B cell (primary cell): ENCODE data around the gene ATRAID. TPM values are rescaled to one million over a fixed set of nuclear protein-coding genes. Genes with fewer than 3 reads are reported as not detected.

ENCODE experiments used
- ATAC-seq: fragments of 200-7000 bp; cut with Tn5 transposase; one replicate; pipeline ENCODE4 v1.10.0; 2021; ENCODE audit warnings: low read depth, mild to moderate bottlenecking, moderate number of reproducible peaks, moderate library complexity
- CTCF ChIA-PET: fragments of 350-600 bp; sonication (Branson Sonifier 250); formaldehyde crosslinking; loops from one replicate; lab custom pipeline; 2021; ENCODE audit warnings: antibody characterized with exemption, inconsistent platforms; lab: Charles Lee
- POLR2A ChIA-PET: fragments of 350-600 bp; sonication (Branson Sonifier 250); formaldehyde crosslinking; loops from one replicate; lab custom pipeline; 2021; ENCODE audit warnings: antibody characterized with exemption; lab: Charles Lee
- DNase-seq: peaks from one replicate; pipeline ENCODE4 v3.0.0; 2013
- H2AFZ ChIP-seq: 2 replicates; pipeline ENCODE4 v1.6.1; 2012; ENCODE audit warnings: mild to moderate bottlenecking, low read depth, low read length; ENCODE audit not compliant: insufficient read depth, poor library complexity, severe bottlenecking
- H3K27ac ChIP-seq, 2 donors: 1 replicate in 1 of 2; 2 replicates in 1 of 2; pipeline ENCODE4 v1.5.1; 2012 to 2013; ENCODE audit warnings: low read length in 2 of 2, mild to moderate bottlenecking in 2 of 2, moderate library complexity in 1 of 2
- H3K27me3 ChIP-seq, 4 experiments: fragments of 200-600 bp in 1 of 4; sonication (generic) in 1 of 4; replicated peaks in 1 of 4; 1 replicate in 2 of 4; 2 replicates in 2 of 4; pipeline versions ENCODE4 v1.6.1 to v1.7.0; 2013 to 2016; ENCODE audit warnings: low read length in 3 of 4, mild to moderate bottlenecking in 2 of 4, mixed read lengths in 1 of 4, moderate library complexity in 1 of 4; ENCODE audit not compliant: insufficient read depth in 4 of 4, control insufficient read depth in 3 of 4; ENCODE audit errors: control extremely low read depth in 1 of 4
- H3K36me3 ChIP-seq, 2 experiments: replicated peaks in 1 of 2; 1 replicate in 1 of 2; 2 replicates in 1 of 2; pipeline versions ENCODE4 v1.6.1 to v1.7.1; 2013; ENCODE audit warnings: low read length in 1 of 2; ENCODE audit not compliant: insufficient read depth in 2 of 2, control insufficient read depth in 1 of 2; ENCODE audit errors: control extremely low read depth in 1 of 2, extremely low read depth in 1 of 2
- H3K4me1 ChIP-seq, 2 donors: fragments of 200-600 bp in 1 of 2; sonication (generic) in 1 of 2; 1 replicate in 1 of 2; 2 replicates in 1 of 2; pipeline versions ENCODE4 v1.5.1 to v1.6.1; 2013 to 2017; ENCODE audit warnings: low read length in 2 of 2; ENCODE audit not compliant: control insufficient read depth in 2 of 2, insufficient read depth in 2 of 2
- H3K4me2 ChIP-seq: replicated peaks from 2 replicates; pipeline ENCODE3; 2012; ENCODE audit warnings: mild to moderate bottlenecking, low read depth, low read length; ENCODE audit not compliant: poor library complexity, severe bottlenecking
- H3K4me3 ChIP-seq, 5 experiments: fragments of 200-600 bp in 1 of 5; sonication (generic) in 1 of 5; 1 replicate in 3 of 5; 2 replicates in 2 of 5; pipeline versions ENCODE4 v1.5.1 to v1.7.0; 2011 to 2016; ENCODE audit warnings: low read length in 4 of 5, mild to moderate bottlenecking in 4 of 5, low read depth in 2 of 5, control low read depth in 1 of 5, moderate library complexity in 1 of 5; ENCODE audit not compliant: insufficient read depth in 1 of 5; ENCODE audit errors: control extremely low read depth in 1 of 5, extremely low read depth in 1 of 5
- H3K79me2 ChIP-seq: fragments of 200-600 bp; sonication (generic); one replicate; pipeline ENCODE4 v1.6.0; 2016; ENCODE audit warnings: low read length; ENCODE audit not compliant: control insufficient read depth, insufficient read depth
- H3K9ac ChIP-seq: fragments of 200-600 bp; sonication (generic); 2 replicates; pipeline ENCODE4 v1.6.1; 2017; ENCODE audit warnings: mild to moderate bottlenecking, low read length, moderate library complexity
- H3K9me3 ChIP-seq, 3 donors: one replicate each; pipeline versions ENCODE4 v1.6.1 to v1.7.1; 2013; ENCODE audit warnings: low read length in 2 of 3; ENCODE audit not compliant: control insufficient read depth in 2 of 3, insufficient read depth in 1 of 3; ENCODE audit errors: control extremely low read depth in 1 of 3
- H4K20me1 ChIP-seq: 2 replicates; pipeline ENCODE4 v1.6.0; 2012; ENCODE audit warnings: mild to moderate bottlenecking, low read length; ENCODE audit not compliant: insufficient read depth, control insufficient read depth, poor library complexity, severe bottlenecking
- H3K27ac Mint-ChIP-seq: one replicate; pipeline ENCODE4 v1.8.0; 2021; ENCODE audit warnings: mixed read lengths
- H3K27me3 Mint-ChIP-seq: one replicate; pipeline ENCODE4 v1.8.0; 2021; ENCODE audit warnings: mixed read lengths
- H3K4me1 Mint-ChIP-seq: one replicate; pipeline ENCODE4 v1.8.0; 2021; ENCODE audit warnings: mixed read lengths
- H3K4me3 Mint-ChIP-seq: one replicate; pipeline ENCODE4 v1.8.0; 2021; ENCODE audit warnings: mixed read lengths
- H3K9me3 Mint-ChIP-seq: one replicate; pipeline ENCODE4 v1.8.0; 2022; ENCODE audit warnings: mixed read lengths; ENCODE audit not compliant: insufficient read depth
- EZH2 ChIP-seq: IDR thresholded peaks from 2 replicates; pipeline ENCODE4 v1.6.1; 2012; ENCODE audit warnings: borderline replicate concordance, low read depth, mild to moderate bottlenecking, moderate library complexity, low read length; ENCODE audit not compliant: insufficient read depth, poor library complexity, severe bottlenecking
- WGBS: methylation state at CpG from one replicate; pipeline ENCODE4 v1.1.5; 2013; ENCODE audit warnings: missing lambda C conversion rate; ENCODE audit not compliant: insufficient coverage; 5-methylcytosine and 5-hydroxymethylcytosine counted together
- intact Hi-C: fragments of 100-400 bp; cut with micrococcal nuclease; formaldehyde crosslinking; loops from one replicate; pipeline ENCODE4 v1.10.0; 2022
- polyA plus RNA-seq: library from polyadenylated mRNA; depleted of rRNA; stranded (reverse); fragments of >200 nt; gene quantifications from 2 replicates; pipeline ENCODE4 v1.2.3, GENCODE V29; 2012
- total RNA-seq, 2 donors: library from RNA; stranded (reverse); fragments of 120-200 nt in 1 of 2; gene quantifications; 1 replicate in 1 of 2; 2 replicates in 1 of 2; pipeline versions ENCODE4 v1.2.3 to v1.2.4, GENCODE V29; 2013 to 2022
- TF ChIP-seq, protein P1 (sequence below): fragments of 200-600 bp; IDR thresholded peaks from one replicate; pipeline ENCODE4 v1.8.0; 2022; ENCODE audit warnings: antibody characterized with exemption, mild to moderate bottlenecking

ATRAID gene
- total and polyA plus RNA-seq, 2 donors (not counting 1 experiment from before 2014, with no cell fraction given): 88.8 to 117 TPM

DNA sequence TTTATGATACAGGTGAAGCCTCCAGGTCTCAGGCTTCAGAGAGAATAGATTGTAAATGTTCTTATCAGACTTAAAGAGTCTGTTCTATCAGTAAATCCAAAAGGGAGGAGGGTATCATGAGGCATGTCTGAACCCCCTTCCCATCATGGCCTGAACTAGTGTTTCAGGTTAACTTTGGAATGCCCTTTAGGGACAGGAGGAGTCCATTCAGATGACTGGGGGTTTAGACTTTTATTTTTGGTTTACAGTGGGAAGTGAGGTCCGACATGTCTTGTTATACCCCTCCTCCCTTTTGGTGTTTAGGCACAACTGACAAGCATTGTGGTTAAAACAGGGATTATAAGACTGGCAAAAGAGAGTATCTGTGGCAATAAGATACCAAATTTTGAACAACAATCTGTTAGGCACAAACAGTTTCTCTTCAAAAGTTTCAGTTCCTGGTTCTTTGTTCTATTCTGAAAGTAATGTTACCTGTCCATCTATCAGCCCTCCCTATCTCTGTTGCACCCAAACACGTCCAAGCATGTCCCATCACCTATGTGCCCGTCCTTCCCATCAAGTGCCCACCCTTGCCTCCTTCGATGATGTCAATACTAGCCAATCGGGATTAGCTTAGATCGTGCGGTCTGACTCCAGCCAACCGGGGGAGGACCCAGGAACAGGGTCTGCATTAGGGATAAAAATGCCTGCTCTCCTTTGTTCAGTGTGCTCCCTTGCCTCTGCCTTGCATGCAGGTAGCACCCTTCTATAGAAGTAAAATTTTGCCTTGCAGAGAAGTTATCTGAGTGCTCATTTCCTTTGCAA, 46.7 kb upstream of the ATRAID start:
- peak overlapping the region; percentile 24 for H3K4me3 Mint-ChIP-seq
- no peaks in the 10 kb centered on the region for H3K27me3 Mint-ChIP-seq
- Histone ChIP-seq H3K79me2 (no peaks in the 10 kb centered on the region), H3K27ac (peak overlapping the region; percentile 49 to 60), H2AFZ (peak overlapping the region; percentile 50), H3K27me3 (no peaks in the 10 kb centered on the region), H4K20me1 (no peaks in the 10 kb centered on the region), H3K4me2 (peak overlapping the region; percentile 49), H3K4me3 (no peak overlapping the region), H3K9ac (peak overlapping the region; percentile 12), H3K4me1 (peaks cover 22 to 28% of the 10 kb centered on the region in 2 donors), H3K36me3 (no peaks in the 10 kb centered on the region), H3K9me3 (peaks cover 0 to 3% (median 0%) of the 10 kb centered on the region in 3 donors)
- CTCF ChIA-PET: interaction anchor here (1.1 kb wide), 1 partner anchor 138 kb away, joined by 3 read pairs; no protein-coding TSS in a partner anchor
- ATAC-seq: no peak
- peak; percentile 40 for DNase-seq
- 73% methylated on average over 5 of the region's 8 CpGs for WGBS
- H3K9me3 Mint-ChIP-seq: no peaks in the 10 kb centered on the region
- intact Hi-C loops: no loop called here
- POLR2A ChIA-PET: no interaction called here
- TF ChIP-seq EZH2: no peak
- TF ChIP-seq, protein P1, sequence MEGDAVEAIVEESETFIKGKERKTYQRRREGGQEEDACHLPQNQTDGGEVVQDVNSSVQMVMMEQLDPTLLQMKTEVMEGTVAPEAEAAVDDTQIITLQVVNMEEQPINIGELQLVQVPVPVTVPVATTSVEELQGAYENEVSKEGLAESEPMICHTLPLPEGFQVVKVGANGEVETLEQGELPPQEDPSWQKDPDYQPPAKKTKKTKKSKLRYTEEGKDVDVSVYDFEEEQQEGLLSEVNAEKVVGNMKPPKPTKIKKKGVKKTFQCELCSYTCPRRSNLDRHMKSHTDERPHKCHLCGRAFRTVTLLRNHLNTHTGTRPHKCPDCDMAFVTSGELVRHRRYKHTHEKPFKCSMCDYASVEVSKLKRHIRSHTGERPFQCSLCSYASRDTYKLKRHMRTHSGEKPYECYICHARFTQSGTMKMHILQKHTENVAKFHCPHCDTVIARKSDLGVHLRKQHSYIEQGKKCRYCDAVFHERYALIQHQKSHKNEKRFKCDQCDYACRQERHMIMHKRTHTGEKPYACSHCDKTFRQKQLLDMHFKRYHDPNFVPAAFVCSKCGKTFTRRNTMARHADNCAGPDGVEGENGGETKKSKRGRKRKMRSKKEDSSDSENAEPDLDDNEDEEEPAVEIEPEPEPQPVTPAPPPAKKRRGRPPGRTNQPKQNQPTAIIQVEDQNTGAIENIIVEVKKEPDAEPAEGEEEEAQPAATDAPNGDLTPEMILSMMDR: no peak
- H3K4me1 Mint-ChIP-seq: peaks cover 24% of the 10 kb centered on the region
- H3K27ac Mint-ChIP-seq: peak overlapping the region; percentile 53
